GM21825 (cell line): ENCODE data around the gene KCNAB3.
"Not testable (repeated sequence)": the region's sequence is repeated elsewhere in the genome, so short reads cannot be mapped to it uniquely, and the experiment has no call there.

Source experiments
- ATAC-seq: cut with Tn5 transposase; IDR thresholded peaks from one replicate; pipeline ENCODE4 v1.9.1; 2021; ENCODE audit warnings: mild to moderate bottlenecking, moderate library complexity; ENCODE audit not compliant: unreplicated experiment

The KCNAB3 gene

GRCh38 chr17:7929158-7930023 lies at the start of gene KCNAB3:
KCNAB3 (minus strand) TSS chr17:7929856; CDS start chr17:7929435, 421 bp downstream.
- ATAC-seq, result no peak

- no peak for ATAC-seq
These were observed 48.1 kb upstream of the KCNAB3 start for GRCh38 chr17:7977805-7978204.

DNA sequence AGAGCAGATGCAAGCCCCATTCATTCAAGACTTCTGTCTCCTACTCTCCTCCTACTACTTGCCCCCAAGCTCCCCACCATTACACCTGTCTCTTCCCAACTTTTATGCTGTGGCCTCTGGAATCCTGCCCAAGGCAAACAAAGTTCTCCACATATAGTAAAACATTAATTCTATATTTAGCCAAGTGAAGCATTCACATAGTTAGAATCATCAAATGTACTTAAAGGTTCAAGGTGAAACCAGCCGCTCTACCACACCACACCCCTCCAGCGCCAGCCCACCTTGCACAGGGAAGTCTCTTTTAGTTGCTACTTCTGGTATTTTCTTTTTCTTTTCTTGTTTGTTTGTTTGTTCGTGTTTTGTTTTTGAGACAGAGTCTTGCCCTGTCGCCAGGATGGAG lies 47.4 kb upstream of the KCNAB3 start:
- ATAC-seq, result no peak

DNA sequence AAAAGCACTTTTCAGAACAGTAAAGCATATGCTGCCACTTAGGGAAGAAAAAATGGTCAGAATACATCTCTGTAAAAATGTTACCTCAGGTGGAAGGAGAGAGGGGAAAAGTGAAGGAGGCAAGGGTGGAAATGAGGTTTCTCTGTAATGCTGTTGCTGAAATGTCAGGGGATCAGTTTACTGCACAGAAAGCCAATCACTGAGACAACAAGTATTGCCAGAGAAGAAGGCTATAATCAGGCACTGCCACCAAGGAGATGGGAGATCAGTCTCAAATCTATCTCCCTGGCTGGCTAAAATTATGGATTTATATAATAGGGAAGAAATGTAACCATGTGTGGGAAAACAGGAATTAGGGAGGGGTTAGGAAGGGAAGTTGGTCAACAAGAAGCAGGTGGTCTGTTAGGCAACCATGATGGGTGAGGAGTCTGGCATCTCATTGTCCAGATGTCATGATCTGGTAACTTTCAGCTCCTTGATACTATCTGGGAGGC lies 45.0 kb upstream of the KCNAB3 start:
- no peak for ATAC-seq

DNA sequence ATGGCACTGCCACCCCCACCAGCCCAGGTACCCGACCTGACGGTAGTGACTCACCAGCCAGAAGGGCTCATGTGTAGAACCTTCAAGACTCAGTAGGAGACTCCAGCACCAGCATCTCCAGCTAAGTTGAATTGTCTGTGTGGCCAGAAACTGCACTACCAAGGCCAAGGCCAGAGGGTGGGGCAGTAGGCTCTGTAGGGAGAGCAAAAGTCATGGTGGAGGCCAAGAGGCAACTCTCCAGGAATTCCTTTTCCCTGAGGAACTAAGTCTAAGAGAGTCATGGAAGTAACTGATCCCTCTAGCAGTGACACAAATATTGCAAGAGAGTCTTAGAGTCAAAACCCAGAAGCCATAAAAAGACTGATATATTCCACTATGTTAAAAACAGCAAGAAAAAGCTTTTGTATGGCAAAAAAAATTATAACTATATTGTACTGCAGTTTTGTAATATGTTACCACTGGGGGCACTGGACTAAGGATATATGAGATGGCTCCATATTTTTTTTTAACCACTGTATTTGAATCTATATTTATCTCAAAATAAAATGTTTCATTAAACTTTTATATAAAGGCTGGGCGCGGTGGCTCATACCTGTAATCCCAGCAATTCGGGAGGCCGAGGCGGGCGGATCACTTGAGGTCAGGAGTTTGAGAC lies 42.6 kb upstream of the KCNAB3 start:
- no peak for ATAC-seq

DNA sequence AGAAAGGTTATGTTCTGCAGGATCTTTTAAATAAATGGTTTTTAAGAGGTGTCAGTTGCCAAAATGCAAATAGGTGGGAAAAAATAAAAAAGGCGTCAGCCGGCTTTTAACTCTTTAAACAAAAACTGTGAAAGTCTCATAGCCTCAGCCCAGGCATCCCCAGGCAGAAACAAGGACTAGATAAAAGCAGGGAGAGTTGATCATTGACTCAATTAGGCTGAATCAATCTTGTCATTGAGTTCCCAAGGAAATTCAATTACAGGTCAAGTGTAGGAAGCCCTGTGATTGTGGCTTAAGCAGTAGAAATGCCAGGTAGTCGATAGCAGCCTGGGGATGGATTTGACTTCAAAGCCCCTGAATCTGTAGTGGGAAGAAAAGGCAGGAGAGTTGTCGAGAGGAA lies 42.0 kb upstream of the KCNAB3 start:
- no peak for ATAC-seq

GRCh38 chr17:7969433-7969832 lies 39.8 kb upstream of the KCNAB3 start:
- ATAC-seq, result no peak

DNA sequence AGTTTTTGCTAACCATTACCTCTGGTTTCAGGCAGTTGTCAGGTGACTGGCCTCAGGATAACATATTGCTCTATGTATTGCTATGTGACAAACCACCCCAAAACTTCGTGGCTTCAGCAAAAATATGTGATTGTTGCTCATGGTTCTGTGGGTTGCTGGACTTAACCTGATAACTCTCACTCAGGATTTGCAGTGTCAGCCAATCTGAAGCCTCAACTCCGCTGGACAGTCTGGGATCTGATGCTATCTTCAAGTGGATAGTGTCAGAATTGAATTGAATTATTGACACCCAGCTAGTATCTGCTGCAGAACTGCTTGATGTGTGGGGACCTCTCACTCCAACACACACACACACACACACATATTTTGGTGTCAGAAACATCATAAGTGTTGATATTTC lies 38.1 kb upstream of the KCNAB3 start:
- ATAC-seq, result no peak

GRCh38 chr17:7961421-7961820 lies 31.8 kb upstream of the KCNAB3 start:
- ATAC-seq, result no peak

- ATAC-seq, result no peak
These were observed 30.0 kb upstream of the KCNAB3 start for GRCh38 chr17:7959503-7960253.

DNA sequence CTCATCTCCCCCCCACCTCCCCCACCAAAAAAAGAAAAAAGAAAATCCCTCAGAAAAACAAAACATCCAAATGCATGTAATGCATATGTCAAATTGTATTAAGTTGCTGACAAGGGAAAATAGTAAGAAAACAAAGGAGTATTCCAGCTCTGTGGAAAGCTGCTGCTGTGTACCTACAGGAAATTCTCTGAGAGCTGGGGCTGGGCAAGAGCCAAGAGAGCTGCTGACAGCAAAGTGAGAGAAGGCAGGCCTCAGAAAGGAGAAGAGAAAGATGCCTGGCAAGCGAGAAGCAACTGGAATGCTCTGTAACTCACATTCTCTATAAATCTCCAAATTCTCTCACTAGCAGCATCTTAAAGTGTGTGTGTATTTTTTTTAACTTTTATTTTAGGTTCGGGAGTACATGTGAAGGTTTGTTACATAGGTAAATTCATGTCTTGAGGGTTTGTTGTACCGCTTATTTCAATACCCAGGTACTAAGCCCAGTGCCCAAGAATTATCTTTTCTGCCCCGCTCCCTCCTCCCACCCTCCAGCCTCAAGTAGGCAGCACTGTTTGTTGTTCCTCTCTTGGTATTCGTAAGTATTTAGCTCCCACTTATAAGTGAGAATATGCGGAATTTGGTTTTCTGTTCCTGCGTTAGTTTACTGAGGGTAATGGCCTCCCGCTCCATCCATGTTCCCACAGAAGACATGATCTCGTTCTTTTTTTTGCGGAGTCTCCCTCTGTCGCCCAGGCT lies 26.7 kb upstream of the KCNAB3 start:
- no peak for ATAC-seq

- no peak for ATAC-seq
These were observed 26.0 kb upstream of the KCNAB3 start for GRCh38 chr17:7955414-7956227.

GRCh38 chr17:7953266-7953665 lies 23.6 kb upstream of the KCNAB3 start:
- not testable (repeated sequence) for ATAC-seq

- peak; percentile 81 for ATAC-seq
These were observed 21.6 kb upstream of the KCNAB3 start for GRCh38 chr17:7951143-7951792.

DNA sequence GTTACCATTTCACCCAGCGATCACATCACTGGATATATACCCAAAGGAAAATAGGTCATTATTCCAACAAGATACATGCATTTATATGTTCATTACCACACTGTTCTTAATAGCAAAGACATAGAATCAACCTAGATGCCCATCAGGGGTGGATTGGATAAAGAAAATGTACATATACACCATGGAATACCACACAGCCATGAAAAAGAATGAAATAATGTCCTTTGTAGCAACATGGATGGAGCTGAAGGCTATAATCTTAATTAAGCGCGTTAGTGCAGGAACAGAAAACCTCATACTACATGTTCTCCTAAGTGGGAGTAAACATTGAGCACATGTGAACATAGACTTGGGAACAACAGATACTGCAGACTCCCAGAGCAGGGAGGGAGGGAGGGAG lies 20.9 kb upstream of the KCNAB3 start:
- ATAC-seq, result no peak

DNA sequence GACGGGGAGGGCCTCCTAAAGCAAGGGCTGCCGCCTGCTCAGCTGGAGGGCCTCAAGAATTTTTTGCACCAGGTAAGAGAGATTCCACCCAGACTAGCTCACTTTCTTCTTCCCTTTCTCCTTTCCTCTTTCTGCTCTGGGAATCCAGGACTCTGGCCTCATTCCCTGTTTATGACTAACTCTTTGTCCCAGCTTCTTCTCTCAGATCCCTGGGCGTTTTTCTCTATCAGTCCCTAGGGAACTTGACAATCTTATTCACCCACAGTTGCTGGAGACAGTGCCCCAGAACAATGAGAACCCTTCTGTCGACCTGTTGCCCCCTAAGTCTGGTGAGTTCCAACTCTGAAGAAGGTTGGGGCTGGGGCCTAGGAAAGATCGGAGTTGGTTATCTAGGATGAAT lies 18.0 kb upstream of the KCNAB3 start:
- ATAC-seq, result no peak

- ATAC-seq, result no peak
These were observed 16.8 kb upstream of the KCNAB3 start for GRCh38 chr17:7946441-7946840.

DNA sequence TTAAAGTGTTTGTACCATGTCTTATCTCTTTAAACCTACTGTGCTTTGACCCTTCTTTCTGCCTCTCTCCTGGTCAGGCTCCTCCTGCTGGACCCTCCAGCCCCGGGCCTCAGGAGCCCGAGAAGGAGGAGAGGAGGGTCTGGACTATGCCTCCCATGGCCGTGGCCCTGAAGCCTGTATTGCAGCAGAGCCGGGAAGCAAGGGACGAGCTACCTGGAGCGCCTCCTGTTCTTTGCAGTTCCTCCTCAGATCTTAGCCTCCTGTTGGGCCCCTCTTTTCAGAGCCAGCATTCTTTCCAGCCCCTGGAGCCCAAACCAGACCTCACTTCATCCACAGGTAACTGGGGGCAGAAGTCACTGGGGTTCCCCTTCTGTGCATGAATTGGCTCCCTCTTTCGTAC lies 16.0 kb upstream of the KCNAB3 start:
- ATAC-seq, result no peak

- ATAC-seq, result no peak
These were observed 14.7 kb upstream of the KCNAB3 start for GRCh38 chr17:7944326-7944725.
